ENCODE data around the gene GPC5.
"Not testable (repeated sequence)": the region's sequence is repeated elsewhere in the genome, so short reads cannot be mapped to it uniquely, and the experiment has no call there.

Gene GPC5

GRCh38 chr13:92745258-92745657 lies 1346.8 kb downstream of the GPC5 start:
- ChIA-PET POLR2A (no interaction called here), CTCF (interaction anchor here (0.9 kb wide), 1 partner anchor 8 kb away, joined by 3 read pairs; no protein-coding TSS in a partner anchor)
- no peak for TF ChIP-seq CTCF (IDR thresholded peaks at IDR 0.05; ENCODE audit: control extremely low read depth, extremely low read depth, low read depth, missing control alignments)
- DNase-seq (ENCODE audit: extremely low spot score): no peak

- CTCF ChIA-PET; POLR2A ChIA-PET; DNase-seq (ENCODE audit: extremely low spot score): not testable (repeated sequence)
Measured at GRCh38 chr13:92752705-92753104, 1354.3 kb downstream of the GPC5 start.

GRCh38 chr13:92761710-92762109 lies 1363.3 kb downstream of the GPC5 start:
- CTCF ChIA-PET: no interaction called here
- no peak for TF ChIP-seq CTCF (IDR thresholded peaks at IDR 0.05; ENCODE audit: control extremely low read depth, extremely low read depth, low read depth, missing control alignments)
- POLR2A ChIA-PET: no interaction called here
- no peak for DNase-seq (ENCODE audit: extremely low spot score)

GRCh38 chr13:92767468-92767867 lies 1369.0 kb downstream of the GPC5 start:
- ChIA-PET POLR2A (no interaction called here), CTCF (no interaction called here)
- no peak for TF ChIP-seq CTCF (IDR thresholded peaks at IDR 0.05; ENCODE audit: control extremely low read depth, extremely low read depth, low read depth, missing control alignments)
- no peak for DNase-seq (ENCODE audit: extremely low spot score)

GRCh38 chr13:92768602-92769001 lies 1370.2 kb downstream of the GPC5 start:
- TF ChIP-seq CTCF (IDR thresholded peaks at IDR 0.05; ENCODE audit: control extremely low read depth, extremely low read depth, low read depth, missing control alignments): no peak
- ChIA-PET CTCF (no interaction called here), POLR2A (no interaction called here)
- no peak for DNase-seq (ENCODE audit: extremely low spot score)

- no peak for DNase-seq (ENCODE audit: extremely low spot score)
- TF ChIP-seq CTCF (IDR thresholded peaks at IDR 0.05; ENCODE audit: control extremely low read depth, extremely low read depth, low read depth, missing control alignments): no peak
- ChIA-PET POLR2A (no interaction called here), CTCF (no interaction called here)
Measured at GRCh38 chr13:92769046-92769445, 1370.6 kb downstream of the GPC5 start.

- TF ChIP-seq CTCF (IDR thresholded peaks at IDR 0.05; ENCODE audit: control extremely low read depth, extremely low read depth, low read depth, missing control alignments): no peak
- DNase-seq (ENCODE audit: extremely low spot score): no peak
- CTCF ChIA-PET: no interaction called here
- POLR2A ChIA-PET: no interaction called here
Measured at GRCh38 chr13:92775658-92776057, 1377.2 kb downstream of the GPC5 start.

All from GM10248 (cell line).